Hippocampal formation (tissue), 2 donors: Measurements from ENCODE around the gene TMEM108.

Source experiments
- DNase-seq, 2 donors: peaks; one replicate each; lab custom pipeline; 2025; lab: John Stamatoyannopoulos, UW

TMEM108 gene

GRCh38 chr3:133419151-133419909 lies 381.1 kb downstream of the TMEM108 start:
- DNase-seq = no peak

GRCh38 chr3:133424937-133425869 lies 387.0 kb downstream of the TMEM108 start:
- DNase-seq = no peak

GRCh38 chr3:133425898-133426297 lies 387.7 kb downstream of the TMEM108 start:
- DNase-seq = no peak

DNA sequence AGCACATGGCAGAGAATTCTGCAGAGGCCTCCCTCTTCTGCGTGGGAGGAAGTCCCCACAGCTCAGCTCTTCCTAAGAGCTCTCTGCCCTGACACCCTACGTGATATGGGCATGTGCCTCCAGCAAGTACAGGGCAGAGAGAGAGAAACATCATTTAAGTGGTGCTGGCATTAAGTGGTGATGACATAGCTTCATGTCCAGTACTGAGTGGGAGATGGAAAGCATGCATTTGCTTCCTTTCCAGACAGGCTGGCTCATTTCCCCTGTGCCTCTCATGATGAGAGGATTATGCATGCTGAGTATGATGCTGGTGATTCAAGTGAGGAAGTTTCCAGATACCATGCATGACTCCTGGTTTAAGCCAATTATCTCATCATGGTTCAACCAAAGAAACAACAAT lies 388.5 kb downstream of the TMEM108 start:
- DNase-seq = no peak

DNA sequence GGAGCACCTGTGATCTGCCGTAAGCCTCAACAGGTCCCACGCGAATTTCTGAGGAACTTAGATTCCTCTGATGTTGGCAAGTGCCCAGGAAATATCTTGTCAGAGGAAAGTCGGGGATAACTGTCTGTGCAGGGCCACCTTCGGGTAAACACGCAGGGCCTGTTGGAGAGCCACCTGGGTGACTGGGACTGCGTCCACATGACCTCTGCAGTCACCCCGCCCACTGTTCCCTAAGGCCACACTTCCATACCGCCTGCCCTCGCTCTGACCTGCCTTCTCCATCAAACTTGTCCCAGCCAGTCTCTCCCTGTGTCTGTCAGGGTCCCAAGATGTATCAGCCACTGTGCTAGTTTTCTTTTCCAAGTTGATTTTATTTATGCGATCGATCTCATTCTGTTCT lies 390.4 kb downstream of the TMEM108 start:
- DNase-seq = no peak

- no peak for DNase-seq
Observed at GRCh38 chr3:133429063-133429462, 390.9 kb downstream of the TMEM108 start.

- no peak for DNase-seq
Observed at GRCh38 chr3:133439563-133439962, 401.4 kb downstream of the TMEM108 start.

DNA sequence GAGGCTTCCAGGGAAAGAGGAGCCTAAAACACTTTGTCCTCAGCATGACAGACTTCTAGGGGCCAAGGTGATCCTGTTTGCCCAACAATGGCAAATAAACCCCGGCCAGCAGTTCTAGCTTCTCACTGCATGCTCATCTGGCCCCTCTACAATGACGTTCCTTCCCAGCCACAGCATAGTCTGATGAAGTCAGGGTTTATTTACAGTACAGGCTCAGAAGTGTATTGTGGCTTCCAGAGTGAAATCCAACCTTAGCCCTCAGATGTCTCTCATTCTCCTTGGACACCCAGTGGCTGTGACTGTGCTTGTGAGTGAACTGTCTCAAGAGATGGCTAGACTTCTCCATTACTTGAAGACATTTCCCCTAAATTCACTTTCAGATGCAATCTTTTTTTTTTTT lies 402.5 kb downstream of the TMEM108 start:
- no peak for DNase-seq

DNA sequence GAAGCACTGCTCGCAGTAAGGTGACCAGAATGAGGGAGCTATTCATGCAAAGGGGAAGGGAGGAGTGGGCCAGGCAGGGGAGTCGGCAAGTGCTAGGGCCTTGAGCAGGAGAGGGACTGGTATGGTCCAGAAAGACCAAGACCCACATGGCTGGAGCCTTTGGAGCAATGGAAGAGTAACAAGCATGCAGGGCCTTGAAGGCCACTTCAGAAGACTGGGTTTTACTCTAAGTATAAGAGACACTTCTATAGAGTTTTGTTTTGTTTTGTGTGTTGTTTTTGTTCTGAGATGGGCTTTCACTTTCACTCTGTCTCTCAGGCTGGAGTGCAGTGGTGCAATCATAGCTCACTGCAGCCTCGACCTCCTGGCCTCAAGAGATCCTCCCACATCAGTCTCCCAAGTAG lies 403.7 kb downstream of the TMEM108 start:
- DNase-seq = no peak

- DNase-seq = no peak
Observed at GRCh38 chr3:133442518-133442917, 404.3 kb downstream of the TMEM108 start.

DNA sequence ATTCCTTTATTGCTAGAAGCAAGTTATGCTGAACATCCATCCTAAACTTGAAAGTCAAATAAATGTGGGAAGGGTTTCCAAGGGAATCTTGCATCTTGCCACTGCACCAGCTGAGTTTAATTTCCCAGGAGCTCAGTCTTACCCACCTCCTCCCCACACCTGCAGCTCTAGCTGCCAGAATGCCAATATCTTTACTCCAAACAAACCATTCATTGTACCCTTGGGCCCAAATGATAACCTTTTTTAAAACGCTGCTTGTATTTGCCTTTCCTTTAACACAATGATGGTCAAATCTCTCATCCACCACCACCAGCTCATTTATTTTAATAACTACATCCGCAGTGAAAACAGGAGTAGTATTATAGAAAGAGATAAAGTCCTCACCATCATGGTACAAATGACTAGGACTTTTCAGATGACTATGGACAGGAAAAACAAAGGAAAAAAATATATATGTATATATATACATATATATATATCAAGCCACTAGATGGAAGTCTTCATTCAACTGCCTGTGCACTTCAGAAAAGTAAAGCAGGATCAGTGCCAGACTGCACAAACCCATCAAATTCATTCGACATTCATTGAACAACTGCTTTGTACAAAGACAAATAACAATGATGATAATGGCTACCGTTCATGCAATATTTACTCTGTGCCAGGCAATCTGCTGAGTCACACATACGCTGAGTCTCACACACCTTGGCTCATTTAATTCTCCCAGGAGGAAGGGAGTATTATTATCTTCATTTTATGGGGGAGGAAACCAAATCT lies 405.6 kb downstream of the TMEM108 start:
- DNase-seq = no peak

GRCh38 chr3:133444423-133444774 lies 406.2 kb downstream of the TMEM108 start:
- DNase-seq = no peak

GRCh38 chr3:133445108-133445507 lies 406.9 kb downstream of the TMEM108 start:
- DNase-seq = no peak
